ENCODE data around the gene FOXO6.

The FOXO6 gene

GRCh38 chr1:41399145-41399795, 38.0 kb downstream of the FOXO6 start:
- in situ Hi-C loops (cut with HindIII; ENCODE audit: low sequenced_read_pairs), result no loop called here

DNA sequence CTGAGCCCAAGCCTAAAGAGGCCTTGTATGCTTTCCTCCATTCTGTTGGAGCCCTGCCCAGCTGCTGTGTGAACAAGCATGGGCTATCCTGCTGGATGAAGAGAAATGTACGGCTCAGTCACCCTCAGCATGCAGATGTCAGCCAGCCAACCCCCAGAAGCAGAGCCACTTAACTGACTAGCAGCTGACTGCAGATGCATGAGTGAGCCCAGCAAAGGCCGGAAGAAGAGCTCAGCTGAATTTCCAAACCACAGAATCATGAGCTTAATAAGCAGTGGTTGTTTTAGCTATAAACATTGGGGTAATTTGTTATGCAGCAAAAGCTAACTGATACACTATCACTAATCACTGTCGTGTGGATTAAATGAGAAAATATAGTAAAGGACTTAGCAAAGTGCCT, 39.0 kb downstream of the FOXO6 start:
- in situ Hi-C loops (cut with HindIII; ENCODE audit: low sequenced_read_pairs), result no loop called here

GRCh38 chr1:41401899-41402298, 40.7 kb downstream of the FOXO6 start:
- in situ Hi-C loops (cut with HindIII; ENCODE audit: low sequenced_read_pairs), result no loop called here

DNA sequence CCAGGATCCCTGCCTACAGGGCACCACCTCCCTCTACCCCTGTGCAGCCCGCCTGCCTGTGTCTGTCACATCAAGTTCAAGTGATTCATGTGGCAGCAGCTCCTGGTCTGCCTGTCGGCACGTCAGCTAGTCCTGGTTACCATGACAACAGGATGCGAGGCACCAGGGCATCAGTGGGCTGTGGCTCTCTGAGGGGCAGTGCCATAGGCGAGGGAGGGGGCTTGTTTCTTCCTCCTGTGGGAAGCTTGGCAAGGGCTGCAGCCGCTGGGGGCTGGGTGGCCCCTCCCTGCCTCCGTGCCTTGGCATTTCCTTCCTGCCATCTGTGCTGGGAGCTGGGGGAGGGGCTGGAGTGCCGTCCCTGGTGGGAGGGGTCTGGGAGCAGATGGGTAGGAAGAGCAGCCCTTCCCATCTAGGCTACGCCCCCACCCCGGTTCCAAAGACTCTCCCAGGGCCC, 43.1 kb downstream of the FOXO6 start:
- in situ Hi-C loops (cut with HindIII; ENCODE audit: low sequenced_read_pairs), result no loop called here

- in situ Hi-C loops (cut with HindIII; ENCODE audit: low sequenced_read_pairs), result no loop called here
Measured at GRCh38 chr1:41407664-41408252, 46.5 kb downstream of the FOXO6 start.

DNA sequence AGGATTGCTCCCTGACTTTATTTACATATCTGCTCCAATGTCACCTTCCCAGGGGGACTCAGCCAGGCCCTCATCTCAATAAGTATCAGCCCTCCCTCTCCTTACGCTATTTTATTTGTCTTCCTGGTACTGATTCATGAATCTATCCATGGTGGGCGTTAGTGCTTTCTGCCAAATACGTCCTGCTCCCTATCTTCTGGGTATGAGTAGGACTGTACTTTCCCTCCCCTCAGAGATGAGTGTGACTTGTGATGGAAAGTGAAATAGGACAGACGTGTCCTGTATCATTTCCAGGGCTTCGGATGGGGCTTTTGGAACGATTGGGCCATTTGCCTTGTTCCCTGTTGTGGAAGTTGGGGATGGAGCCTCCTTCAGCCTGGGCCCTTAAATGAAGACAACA, 47.5 kb downstream of the FOXO6 start:
- in situ Hi-C loops (cut with HindIII; ENCODE audit: low sequenced_read_pairs), result no loop called here

- in situ Hi-C loops (cut with HindIII; ENCODE audit: low sequenced_read_pairs), result loop anchor here (10.0 kb wide), 1 partner anchor 125 kb away; no protein-coding TSS in a partner anchor
Measured at GRCh38 chr1:41409825-41410224, 48.6 kb downstream of the FOXO6 start.

- in situ Hi-C loops (cut with HindIII; ENCODE audit: low sequenced_read_pairs), result loop anchor here (10.0 kb wide), 1 partner anchor 126 kb away; no protein-coding TSS in a partner anchor
Measured at GRCh38 chr1:41410462-41410861, 49.2 kb downstream of the FOXO6 start.

DNA sequence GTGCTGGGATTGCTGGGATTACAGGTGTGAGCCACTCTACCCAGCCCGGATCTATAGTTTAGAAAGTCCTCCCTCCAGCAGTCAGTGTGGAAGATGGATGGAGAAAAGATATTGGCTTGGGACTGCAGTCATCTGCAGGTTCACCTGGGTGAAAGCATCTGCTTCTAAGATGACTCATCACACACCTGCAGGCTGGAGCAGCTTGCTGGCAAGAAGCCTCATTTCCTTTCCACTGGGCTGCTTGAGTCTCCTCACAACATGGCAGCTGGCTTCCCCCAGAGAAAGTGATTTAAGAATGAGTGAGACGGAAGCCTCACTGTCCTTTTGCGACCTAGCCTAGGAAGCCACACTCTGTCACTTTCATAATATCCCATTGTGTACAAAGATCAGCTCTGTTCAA, 50.0 kb downstream of the FOXO6 start:
- in situ Hi-C loops (cut with HindIII; ENCODE audit: low sequenced_read_pairs), result loop anchor here (10.0 kb wide), 1 partner anchor 126 kb away; no protein-coding TSS in a partner anchor

- in situ Hi-C loops (cut with HindIII; ENCODE audit: low sequenced_read_pairs), result loop anchor here (10.0 kb wide), 1 partner anchor 128 kb away; no protein-coding TSS in a partner anchor
Measured at GRCh38 chr1:41412748-41413147, 51.5 kb downstream of the FOXO6 start.

DNA sequence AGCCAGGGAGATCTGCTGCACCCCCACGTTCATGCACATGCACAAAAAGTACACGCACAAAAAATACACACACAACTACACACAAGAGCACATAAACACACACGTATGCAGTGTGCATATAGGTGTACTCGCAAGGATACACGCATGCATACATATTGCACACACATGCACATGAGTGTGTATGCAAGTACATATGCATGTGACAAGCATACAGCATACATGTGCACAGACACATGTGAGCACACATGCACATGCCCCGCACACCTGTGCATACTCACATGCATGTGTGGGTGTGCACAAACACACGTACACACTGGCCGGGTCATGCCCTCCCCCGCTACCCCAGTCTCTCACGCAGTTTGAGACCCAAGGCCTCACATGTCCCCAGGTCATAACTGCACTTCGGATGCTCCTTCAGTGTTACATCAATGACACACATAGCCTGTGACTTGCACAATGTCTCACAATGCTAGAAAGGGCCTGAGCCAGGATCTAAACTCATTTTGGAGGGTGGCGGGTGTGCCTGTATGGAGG, 52.6 kb downstream of the FOXO6 start:
- in situ Hi-C loops (cut with HindIII; ENCODE audit: low sequenced_read_pairs), result loop anchor here (10.0 kb wide), 1 partner anchor 129 kb away; no protein-coding TSS in a partner anchor

DNA sequence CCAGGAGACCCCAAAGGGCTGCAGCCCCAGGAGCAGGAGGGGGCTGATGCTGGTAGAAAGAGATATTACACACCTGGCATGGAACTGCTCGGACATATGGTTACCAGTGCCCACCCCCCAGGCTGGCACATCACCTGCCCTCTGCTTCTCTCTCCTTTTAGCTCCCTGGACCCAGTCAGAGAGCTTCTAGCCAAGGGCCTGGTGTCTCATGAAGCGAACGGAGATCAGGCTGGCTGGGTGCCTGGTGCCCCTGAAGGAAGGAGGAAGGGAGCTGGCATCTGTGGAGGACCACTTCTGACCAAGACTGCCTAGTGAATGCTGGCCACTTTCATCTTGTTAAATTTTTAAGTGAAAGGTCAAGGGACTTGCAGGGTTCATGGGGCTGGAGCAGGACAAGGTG, 53.1 kb downstream of the FOXO6 start:
- in situ Hi-C loops (cut with HindIII; ENCODE audit: low sequenced_read_pairs), result loop anchor here (10.0 kb wide), 1 partner anchor 129 kb away; no protein-coding TSS in a partner anchor

GRCh38 chr1:41414716-41415306, 53.6 kb downstream of the FOXO6 start:
- in situ Hi-C loops (cut with HindIII; ENCODE audit: low sequenced_read_pairs), result loop anchor here (10.0 kb wide), 1 partner anchor 130 kb away; no protein-coding TSS in a partner anchor

DNA sequence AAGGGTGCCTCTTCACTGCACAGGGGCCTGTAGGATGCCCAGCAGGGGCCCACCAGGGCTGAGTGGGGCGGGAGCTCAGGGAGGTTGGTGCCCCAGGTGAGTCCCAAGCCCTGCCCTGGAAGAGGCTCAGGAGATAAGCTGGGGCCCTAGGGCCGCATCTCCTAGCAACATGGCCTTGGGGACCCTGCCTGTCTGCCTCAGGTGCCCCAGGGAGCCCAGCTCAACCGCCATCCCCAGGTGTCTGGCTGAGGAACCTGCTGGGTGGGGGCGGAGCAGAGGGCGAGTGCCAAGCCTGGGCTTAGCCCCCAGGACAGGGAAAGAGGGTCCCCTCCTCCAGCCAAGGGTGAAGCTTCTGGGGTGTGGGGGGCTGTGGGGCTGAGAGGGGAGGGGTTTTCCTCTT, 54.8 kb downstream of the FOXO6 start:
- in situ Hi-C loops (cut with HindIII; ENCODE audit: low sequenced_read_pairs), result loop anchor here (10.0 kb wide), 1 partner anchor 131 kb away; no protein-coding TSS in a partner anchor

GRCh38 chr1:41416552-41417334, 55.5 kb downstream of the FOXO6 start:
- in situ Hi-C loops (cut with HindIII; ENCODE audit: low sequenced_read_pairs), result loop anchor here (10.0 kb wide), 1 partner anchor 132 kb away; no protein-coding TSS in a partner anchor

GRCh38 chr1:41417335-41417682, 56.1 kb downstream of the FOXO6 start:
- in situ Hi-C loops (cut with HindIII; ENCODE audit: low sequenced_read_pairs), result loop anchor here (10.0 kb wide), 1 partner anchor 133 kb away; no protein-coding TSS in a partner anchor

DNA sequence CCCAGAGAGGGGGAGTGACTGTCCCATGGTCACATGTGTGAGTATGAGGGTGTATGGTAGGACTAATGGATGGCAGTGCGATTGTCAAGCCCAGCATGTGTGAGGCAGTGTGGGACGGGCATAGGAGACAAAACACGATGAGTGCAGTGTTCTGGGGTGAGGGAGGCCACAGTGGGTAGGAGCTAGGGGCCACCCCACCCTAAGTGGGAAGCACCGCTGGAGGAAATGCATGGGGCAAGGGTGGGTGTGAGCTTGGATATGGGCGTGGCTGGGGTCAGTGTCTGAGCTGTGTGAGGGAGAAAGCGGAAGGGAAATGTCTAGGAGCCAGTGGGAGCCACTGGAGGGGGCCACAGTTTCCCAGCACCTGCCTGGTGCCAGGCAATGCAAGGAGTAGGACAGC, 56.5 kb downstream of the FOXO6 start:
- in situ Hi-C loops (cut with HindIII; ENCODE audit: low sequenced_read_pairs), result loop anchor here (10.0 kb wide), 1 partner anchor 133 kb away; no protein-coding TSS in a partner anchor

DNA sequence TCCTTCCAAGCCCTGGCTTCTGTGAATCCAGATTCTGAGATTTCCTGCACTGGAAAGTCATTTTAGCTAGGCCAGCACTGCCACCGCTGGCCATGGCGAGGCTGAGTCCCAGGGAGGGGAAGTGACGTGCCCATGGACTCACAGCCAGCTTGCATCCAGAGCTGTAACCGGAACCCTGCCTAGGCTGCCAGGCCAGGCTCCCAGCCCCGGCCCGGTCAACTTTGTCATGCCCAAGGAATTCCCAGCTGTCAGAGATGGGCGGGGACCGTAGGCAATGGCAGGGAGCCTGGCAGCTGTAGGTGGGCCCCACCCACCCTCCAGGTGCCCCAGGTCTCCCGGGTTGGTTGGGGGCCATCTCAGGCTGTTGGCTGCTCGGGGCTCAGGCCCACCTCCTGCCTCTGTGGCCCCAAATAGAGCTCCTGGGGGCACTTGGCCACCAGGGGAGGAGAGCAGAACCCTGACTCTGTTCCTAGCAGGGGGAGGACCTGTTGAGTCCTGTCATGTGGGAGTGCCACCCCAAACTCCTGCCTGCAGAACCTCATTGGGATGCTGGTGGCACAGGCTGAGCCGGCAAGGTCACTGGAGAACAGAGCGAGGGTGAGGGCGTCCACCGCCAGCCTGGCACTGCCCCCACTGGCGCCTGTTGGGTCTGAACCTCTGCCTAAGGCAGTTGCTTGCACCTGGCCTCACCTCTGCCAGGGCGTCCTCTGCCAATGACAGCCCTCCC, 57.8 kb downstream of the FOXO6 start:
- in situ Hi-C loops (cut with HindIII; ENCODE audit: low sequenced_read_pairs), result loop anchor here (10.0 kb wide), 1 partner anchor 134 kb away; no protein-coding TSS in a partner anchor

- in situ Hi-C loops (cut with HindIII; ENCODE audit: low sequenced_read_pairs), result loop anchor here (10.0 kb wide), 1 partner anchor 135 kb away; no protein-coding TSS in a partner anchor
Measured at GRCh38 chr1:41419584-41420295, 58.5 kb downstream of the FOXO6 start.
